ENCODE data around the gene BMP7. TPM values are rescaled to one million over a fixed set of nuclear protein-coding genes. Genes with fewer than 3 reads are reported as not detected.

Gene BMP7
- total RNA-seq, 3 donors from 2014 or later (not counting 1 experiment from before 2014, with no cell fraction given) = not detected

- Mint-ChIP-seq H3K27ac (no peak overlapping the region), H3K4me3 (no peak overlapping the region), H3K27me3 (ENCODE audit: low read depth in 2 of 2) (peaks cover 9 to 14% of the 10 kb centered on the region in 2 donors), H3K36me3 (no peaks in the 10 kb centered on the region), H3K4me1 (no peaks in the 10 kb centered on the region), H3K9me3 (no peaks in the 10 kb centered on the region)
- Histone ChIP-seq H3K4me3 (ENCODE audit: low read length) (no peak overlapping the region), H3K36me3 (ENCODE audit: control insufficient read depth, insufficient read depth, low read length) (no peaks in the 10 kb centered on the region), H3K27ac (ENCODE audit: low read length) (no peak overlapping the region), H3K4me1 (ENCODE audit: control insufficient read depth, insufficient read depth, low read length) (no peaks in the 10 kb centered on the region), H3K9me3 (ENCODE audit: control insufficient read depth, insufficient read depth, low read length) (no peaks in the 10 kb centered on the region), H3K27me3 (ENCODE audit: control insufficient read depth, insufficient read depth, low read length) (no peaks in the 10 kb centered on the region)
- WGBS (ENCODE audit: insufficient coverage) = 86% methylated on average over 8 of the region's 8 CpGs
- DNase-seq = no peak
- TF ChIP-seq CTCF (IDR thresholded peaks at IDR 0.05) = no peak
- no peak for ATAC-seq
- intact Hi-C loops (cut with micrococcal nuclease) = no loop called here
Observed at GRCh38 chr20:57139342-57140093, 126.9 kb downstream of the BMP7 start.

GRCh38 chr20:57138198-57138995 lies 128.0 kb downstream of the BMP7 start:
- Mint-ChIP-seq H3K9me3 (no peaks in the 10 kb centered on the region), H3K27ac (no peak overlapping the region)

GRCh38 chr20:57137676-57138075 lies 128.8 kb downstream of the BMP7 start:
- whole genome bisulfite sequencing (ENCODE audit: insufficient coverage) = 86% methylated on average over 1 of the region's 1 CpG
- Mint-ChIP-seq H3K27ac (no peak overlapping the region), H3K4me3 (no peak overlapping the region), H3K27me3 (ENCODE audit: low read depth in 2 of 2) (peaks cover 16 to 25% of the 10 kb centered on the region in 2 donors), H3K4me1 (no peaks in the 10 kb centered on the region), H3K9me3 (no peaks in the 10 kb centered on the region), H3K36me3 (no peaks in the 10 kb centered on the region)
- Histone ChIP-seq H3K27ac (ENCODE audit: low read length) (no peak overlapping the region), H3K27me3 (ENCODE audit: control insufficient read depth, insufficient read depth, low read length) (no peaks in the 10 kb centered on the region), H3K4me3 (ENCODE audit: low read length) (no peak overlapping the region), H3K36me3 (ENCODE audit: control insufficient read depth, insufficient read depth, low read length) (no peaks in the 10 kb centered on the region), H3K9me3 (ENCODE audit: control insufficient read depth, insufficient read depth, low read length) (no peaks in the 10 kb centered on the region), H3K4me1 (ENCODE audit: control insufficient read depth, insufficient read depth, low read length) (no peaks in the 10 kb centered on the region)
- no peak for DNase-seq
- ATAC-seq = no peak
- intact Hi-C loops (cut with micrococcal nuclease) = no loop called here
- TF ChIP-seq CTCF (IDR thresholded peaks at IDR 0.05) = no peak

More at GRCh38 chr20:57138198-57138995, 128.0 kb downstream of the BMP7 start:
- Histone ChIP-seq H3K4me1 (ENCODE audit: control insufficient read depth, insufficient read depth, low read length) (no peaks in the 10 kb centered on the region), H3K4me3 (ENCODE audit: low read length) (no peak overlapping the region), H3K36me3 (ENCODE audit: control insufficient read depth, insufficient read depth, low read length) (no peaks in the 10 kb centered on the region), H3K9me3 (ENCODE audit: control insufficient read depth, insufficient read depth, low read length) (no peaks in the 10 kb centered on the region), H3K27ac (ENCODE audit: low read length) (no peak overlapping the region), H3K27me3 (ENCODE audit: control insufficient read depth, insufficient read depth, low read length) (no peaks in the 10 kb centered on the region)
- H3K36me3 Mint-ChIP-seq = no peaks in the 10 kb centered on the region
- DNase-seq = no peak
- H3K27me3 Mint-ChIP-seq (ENCODE audit: low read depth in 2 of 2) = peaks cover 17 to 20% of the 10 kb centered on the region in 2 donors
- ATAC-seq = no peak
- no peaks in the 10 kb centered on the region for H3K4me1 Mint-ChIP-seq
- 79% methylated on average over 16 of the region's 17 CpGs for WGBS (ENCODE audit: insufficient coverage)
- no peak overlapping the region for H3K4me3 Mint-ChIP-seq
- no peak for TF ChIP-seq CTCF (IDR thresholded peaks at IDR 0.05)
- intact Hi-C loops (cut with micrococcal nuclease) = no loop called here

Data from natural killer cell (primary cell).